K562 (cell line): ENCODE data around the gene SPDYA. TPM values are rescaled to one million over a fixed set of nuclear protein-coding genes. Genes with fewer than 3 reads are reported as not detected.

Source experiments
- ATAC-seq: fragments of 200-7000 bp; cut with Tn5 transposase; 3 replicates; pipeline ENCODE4 v1.9.1; 2020; ENCODE audit warnings: moderate library complexity
- BruUV-seq: library from RNA; stranded (reverse); fragments of 400-500 nt; replicated peaks from 2 replicates; lab custom pipeline; 2021; lab: Mats Ljungman, UMichigan
- CTCF ChIA-PET: fragments of 300-600 bp; formaldehyde crosslinking; extraction: SDS; loops from one replicate; lab custom pipeline; 2021; ENCODE audit warnings: low intra/inter-chr PET ratio; lab: Yijun Ruan, JAX
- POLR2A ChIA-PET: fragments of 300-600, 350-650 bp; sonication (Branson Sonifier 250); formaldehyde crosslinking; extraction: SDS; loops from one replicate; lab custom pipeline; 2021; ENCODE audit warnings: antibody characterized with exemption, inconsistent platforms; lab: Yijun Ruan, JAX
- DNase-seq, 4 experiments: peaks; one replicate each; pipeline versions ENCODE4 v3.0.0 to v3.0.0-alpha.2; 2011 to 2018; ENCODE audit warnings: low spot score in 3 of 4, mixed read lengths in 3 of 4; ENCODE audit errors: extremely low read depth in 1 of 4
- FAIRE-seq: peaks from 2 replicates; lab custom pipeline; 2011; peaks lifted over from hg19 to GRCh38; lab: Jason Lieb, UNC
- H2AFZ ChIP-seq: 2 replicates; pipeline ENCODE4 v1.6.0; 2011; ENCODE audit warnings: low read depth, low read length, control low read depth, inconsistent platforms
- H3K27ac ChIP-seq: fragments of 200-600 bp; 3 replicates; pipeline ENCODE4 v1.8.0; 2011; ENCODE audit warnings: low read depth, mild to moderate bottlenecking, control low read depth, inconsistent platforms, low read length, moderate library complexity, mixed read lengths; ENCODE audit errors: extremely low read depth
- H3K27me3 ChIP-seq, 2 experiments: fragments of 300-600 bp in 1 of 2; 2 replicates in 1 of 2; 3 replicates in 1 of 2; pipeline versions ENCODE4 v1.6.0 to v1.8.0; 2011; ENCODE audit warnings: inconsistent platforms in 2 of 2, low read length in 2 of 2, mild to moderate bottlenecking in 1 of 2, mixed read lengths in 1 of 2, moderate library complexity in 1 of 2; ENCODE audit not compliant: control insufficient read depth in 2 of 2, insufficient read depth in 2 of 2
- H3K36me3 ChIP-seq: fragments of 300-600 bp; 3 replicates; pipeline ENCODE4 v1.8.0; 2011; ENCODE audit warnings: mild to moderate bottlenecking, low read length, inconsistent platforms; ENCODE audit not compliant: control insufficient read depth, insufficient read depth
- H3K4me1 ChIP-seq, 2 experiments: fragments of 200-600 bp in 1 of 2; replicated peaks in 1 of 2; 2 replicates in 1 of 2; 3 replicates in 1 of 2; pipeline versions ENCODE4 v1.5.1 to v1.8.0; 2011; ENCODE audit warnings: inconsistent platforms in 2 of 2, low read length in 2 of 2, mild to moderate bottlenecking in 1 of 2, mixed read lengths in 1 of 2, moderate library complexity in 1 of 2; ENCODE audit not compliant: control insufficient read depth in 2 of 2, insufficient read depth in 2 of 2
- H3K4me2 ChIP-seq: 2 replicates; pipeline ENCODE4 v1.6.1; 2011; ENCODE audit warnings: low read length, control low read depth, inconsistent platforms, mixed read lengths; ENCODE audit not compliant: insufficient read depth
- H3K4me3 ChIP-seq: fragments of 200-600 bp; sonication (generic), shearing (Covaris generic); 2 replicates; pipeline ENCODE4 v1.5.1; 2016; ENCODE audit warnings: control low read depth, inconsistent platforms
- H3K79me2 ChIP-seq: fragments of 200-600 bp; 3 replicates; pipeline ENCODE4 v1.8.0; 2011; ENCODE audit warnings: low read length, inconsistent platforms; ENCODE audit not compliant: control insufficient read depth, insufficient read depth
- H3K9ac ChIP-seq, 2 experiments: 2 replicates each; pipeline versions ENCODE4 v1.6.0 to v1.6.1; 2011; ENCODE audit warnings: low read depth in 2 of 2, low read length in 2 of 2, control low read depth in 1 of 2, inconsistent platforms in 1 of 2, mild to moderate bottlenecking in 1 of 2, mixed read lengths in 1 of 2; ENCODE audit not compliant: insufficient read depth in 1 of 2
- H3K9me1 ChIP-seq: one replicate; pipeline ENCODE4 v1.6.0; 2011; ENCODE audit warnings: inconsistent platforms, mild to moderate bottlenecking, low read length, moderate library complexity; ENCODE audit not compliant: control insufficient read depth, insufficient read depth
- H3K9me3 ChIP-seq: replicated peaks from 2 replicates; pipeline ENCODE4 v1.5.1; 2011; ENCODE audit warnings: low read depth, low read length, inconsistent platforms; ENCODE audit not compliant: control insufficient read depth, insufficient read depth
- H4K20me1 ChIP-seq: replicated peaks from 2 replicates; pipeline ENCODE4 v1.6.1; 2011; ENCODE audit warnings: low read length, inconsistent platforms, mixed read lengths; ENCODE audit not compliant: control insufficient read depth, insufficient read depth
- ARNT ChIP-seq, 2 experiments: fragments of 450-650 bp; IDR thresholded peaks; 2 replicates each; pipeline ENCODE4 v1.6.1; 2016; ENCODE audit warnings: mild to moderate bottlenecking in 1 of 2
- BACH1 ChIP-seq: fragments of 200-800 bp; sonication (Bioruptor generic); IDR thresholded peaks from 2 replicates; pipeline ENCODE4 v1.6.1; 2016; ENCODE audit warnings: missing genetic modification characterization, missing compliant biosample characterization
- BCOR ChIP-seq: fragments of 450-650 bp; IDR thresholded peaks from 2 replicates; pipeline ENCODE4 v1.6.1; 2016
- CBX3 ChIP-seq, 2 experiments: IDR thresholded peaks; 1 replicate in 1 of 2; 2 replicates in 1 of 2; pipeline ENCODE4 v1.6.1; 2012; ENCODE audit warnings: inconsistent platforms in 2 of 2, low read length in 2 of 2, borderline replicate concordance in 1 of 2, control low read depth in 1 of 2
- KLF1 ChIP-seq: fragments of 450-650 bp; IDR thresholded peaks from 2 replicates; pipeline ENCODE4 v1.6.1; 2016; ENCODE audit warnings: missing genetic modification characterization, missing compliant biosample characterization
- PHF21A ChIP-seq: fragments of 450-650 bp; IDR thresholded peaks from 2 replicates; pipeline ENCODE4 v1.6.1; 2017; ENCODE audit warnings: low read depth, borderline replicate concordance
- PYGO2 ChIP-seq: fragments of 450-650 bp; IDR thresholded peaks from 2 replicates; pipeline ENCODE4 v1.6.1; 2016; ENCODE audit warnings: mild to moderate bottlenecking, missing genetic modification characterization, moderate library complexity, missing compliant biosample characterization
- RBM25 ChIP-seq: fragments of 200-400 bp; formaldehyde crosslinking; IDR thresholded peaks from 2 replicates; pipeline ENCODE4 v1.6.1; 2018; ENCODE audit warnings: low read length, low read depth, moderate library complexity; ENCODE audit not compliant: severe bottlenecking
- SAFB2 ChIP-seq: fragments of 200-400 bp; formaldehyde crosslinking; IDR thresholded peaks from 2 replicates; pipeline ENCODE4 v1.6.1; 2018; ENCODE audit warnings: borderline replicate concordance, low read length, low read depth, moderate library complexity; ENCODE audit not compliant: severe bottlenecking
- SAP30 ChIP-seq: fragments of 200-600 bp; sonication (generic); IDR thresholded peaks from 2 replicates; pipeline ENCODE4 v1.6.1; 2012; ENCODE audit warnings: borderline replicate concordance, low read depth, mild to moderate bottlenecking, moderate library complexity, low read length, control low read depth, inconsistent platforms; ENCODE audit not compliant: insufficient read depth, poor library complexity, severe bottlenecking
- SMARCE1 ChIP-seq: fragments of 450-650 bp; IDR thresholded peaks from 2 replicates; pipeline ENCODE4 v1.7.1; 2016; ENCODE audit warnings: mild to moderate bottlenecking
- TAL1 ChIP-seq: fragments of 450-650 bp; IDR thresholded peaks from 2 replicates; pipeline ENCODE4 v1.6.1; 2016; ENCODE audit warnings: mild to moderate bottlenecking
- TEAD2 ChIP-seq: fragments of 450-650 bp; IDR thresholded peaks from 2 replicates; pipeline ENCODE4 v1.6.1; 2016; ENCODE audit warnings: missing genetic modification characterization, control low read depth, missing compliant biosample characterization
- ZC3H4 ChIP-seq: sonication (generic); formaldehyde crosslinking; IDR thresholded peaks from 2 replicates; pipeline ENCODE4 v1.9.0; 2021; ENCODE audit warnings: missing genetic modification reagents, borderline replicate concordance
- ZNF134 ChIP-seq: fragments of 250-450 bp; sonication (Bioruptor Pico); conservative IDR thresholded peaks from 2 replicates; pipeline ENCODE4 v1.4.0; 2020
- ZNF224 ChIP-seq: sonication (generic); formaldehyde crosslinking; IDR thresholded peaks from 2 replicates; pipeline ENCODE4 v1.8.0; 2022; ENCODE audit warnings: mild to moderate bottlenecking, missing genetic modification reagents
- ZNF3 ChIP-seq: fragments of 250-450 bp; sonication (Bioruptor Pico); IDR thresholded peaks from 2 replicates; pipeline ENCODE4 v1.5.0; 2021; ENCODE audit warnings: mild to moderate bottlenecking, moderate library complexity
- ZNF589 ChIP-seq: fragments of 200-800 bp; sonication (Bioruptor generic); IDR thresholded peaks from 2 replicates; pipeline ENCODE4 v1.6.1; 2016; ENCODE audit warnings: low read depth, missing genetic modification characterization, missing compliant biosample characterization
- WGBS: fragments of 100-300 bp; shearing (Covaris generic); methylation state at CpG from one replicate; pipeline ENCODE4 v1.1.6; 2016; ENCODE audit warnings: low coverage, mixed read lengths; ENCODE audit not compliant: insufficient coverage; ENCODE audit errors: missing lambda C conversion rate; 5-methylcytosine and 5-hydroxymethylcytosine counted together
- in situ Hi-C: fragments of 300-500 bp; cut with MboI; formaldehyde crosslinking; loops from 4 replicates; pipeline ENCODE4 v1.15.0; 2018; ENCODE audit warnings: inconsistent platforms, mixed read lengths
- intact Hi-C: fragments of 100-400 bp; cut with micrococcal nuclease; formaldehyde crosslinking; loops from 2 replicates; pipeline ENCODE4 v1.14.2; 2022
- polyA plus RNA-seq, 8 experiments: library from polyadenylated mRNA; depleted of rRNA in 4 of 8; stranded (reverse) in 5 of 8; unstranded in 3 of 8; fragments of >200 nt; fragmentation: Nextera tagmentation in 2 of 8; fragmentation: Illumina TruSeq in 1 of 8; extraction: Ambion mirVana in 2 of 8; extraction: Trizol in 1 of 8; gene quantifications; 2 replicates each; pipeline versions ENCODE4 v1.2.1 to v1.2.3, GENCODE V29; 2011 to 2014; ENCODE audit warnings: inconsistent platforms in 1 of 8, missing spikeins in 1 of 8
- total RNA-seq, 7 experiments: library from RNA; depleted of rRNA in 6 of 7; stranded (reverse); fragments of >200 nt in 6 of 7; fragmentation: Illumina TruSeq in 2 of 7; extraction: Trizol in 2 of 7; gene quantifications; 2 replicates each; pipeline versions ENCODE4 v1.2.1 to v1.2.3, GENCODE V29; 2011 to 2021; ENCODE audit warnings: low replicate concordance in 1 of 7

Gene SPDYA
- total and polyA plus RNA-seq, 9 of the 15 experiments (the other 6 are each of a cell fraction or from before 2014, with no cell fraction given), result 0.05 to 1.6 (median 0.30) TPM; not detected in 1

- CTCF ChIA-PET, result no interaction called here
- intact Hi-C loops, result no loop called here
- H3K36me3 ChIP-seq, result no peaks in the 10 kb centered on the region
- 0 out of 2 replicates have a peak, but pooled peaks have one; percentile 22 for TF ChIP-seq BCOR
- TF ChIP-seq RBM25, result peak; percentile 72
- TF ChIP-seq TAL1, result no peak
- H3K27ac ChIP-seq, result no peak overlapping the region
- H3K9me3 ChIP-seq, result no peaks in the 10 kb centered on the region
- FAIRE-seq, result no peak
- no peaks in the 10 kb centered on the region for H3K79me2 ChIP-seq
- WGBS, result 41% methylated on average over 2 of the region's 2 CpGs
- POLR2A ChIA-PET, result interaction anchor here (0.8 to 1.2 kb wide), 2 partner anchors 111 to 200 kb away, joined by 3 read pairs; no protein-coding TSS in a partner anchor
- no peak for DNase-seq
- H3K27me3 ChIP-seq, result no peaks in the 10 kb centered on the region
- ATAC-seq, result no peak
- H2AFZ ChIP-seq, result peak overlapping the region; percentile 60; the same call in 1 of the 2 replicates
- in situ Hi-C loops, result loop anchor here (10.0 kb wide), 1 partner anchor 366 kb away; no protein-coding TSS in a partner anchor
- H3K4me2 ChIP-seq, result no peak overlapping the region
- no peaks in the 10 kb centered on the region for H3K4me1 ChIP-seq
- no TSS peak for BruUV-seq
- no peaks in the 10 kb centered on the region for H4K20me1 ChIP-seq
- no peak overlapping the region for H3K9ac ChIP-seq
- H3K9me1 ChIP-seq, result no peaks in the 10 kb centered on the region
- H3K4me3 ChIP-seq, result no peak overlapping the region
Measured at GRCh38 chr2:28838971-28839370, 28.3 kb downstream of the SPDYA start.

- intact Hi-C loops, result no loop called here
- Histone ChIP-seq H2AFZ (no peak overlapping the region), H3K4me2 (no peak overlapping the region), H3K36me3 (no peaks in the 10 kb centered on the region), H3K9me1 (no peaks in the 10 kb centered on the region), H3K27ac (no peak overlapping the region), H4K20me1 (no peaks in the 10 kb centered on the region), H3K79me2 (no peaks in the 10 kb centered on the region), H3K9me3 (no peaks in the 10 kb centered on the region), H3K9ac (no peak overlapping the region), H3K27me3 (no peaks in the 10 kb centered on the region), H3K4me3 (no peak overlapping the region), H3K4me1 (no peaks in the 10 kb centered on the region)
- DNase-seq (no peak), ATAC-seq (no peak), FAIRE-seq (no peak)
- WGBS, result 42% methylated on average over 3 of the region's 3 CpGs
- in situ Hi-C loops, result no loop called here
- CTCF ChIA-PET, result no interaction called here
- BruUV-seq, result no TSS peak
- POLR2A ChIA-PET, result no interaction called here
- TF ChIP-seq ZNF224 (CRISPR knock-in tag), result no peak
- TF ChIP-seq KLF1 (tag), result no peak
- no peak for TF ChIP-seq ZNF3 (CRISPR knock-in tag)
- no peak for TF ChIP-seq CBX3 (IDR thresholded peaks at IDR 0.05; ENCODE audit: borderline replicate concordance in 1 of 2, low read length in 2 of 2)
- TF ChIP-seq ZNF134 (CRISPR knock-in tag), result no peak
- no peak for TF ChIP-seq ARNT (IDR thresholded peaks at IDR 0.05)
- TF ChIP-seq PHF21A, result no peak
- TF ChIP-seq PYGO2 (tag), result no peak
- no peak for TF ChIP-seq SMARCE1
- TF ChIP-seq TEAD2 (tag), result no peak
- no peak for TF ChIP-seq SAFB2
- TF ChIP-seq ZNF589, result no peak
- TF ChIP-seq SAP30, result no peak
- no peak for TF ChIP-seq BACH1
- TF ChIP-seq ZC3H4 (CRISPR knock-in tag), result no peak
Measured at GRCh38 chr2:28842042-28842441, 31.4 kb downstream of the SPDYA start.
